Stimulated activated CD8-positive, alpha-beta memory T cell treated with anti-CD3 and anti-CD28 coated beads, Interleukin-12 subunit alpha, Interleukin-12 subunit beta, amount 100 ng/mL, for 24 hours (primary cell): ENCODE data around the gene CUX1.
"Not testable (repeated sequence)": the region's sequence is repeated elsewhere in the genome, so short reads cannot be mapped to it uniquely, and the experiment has no call there.

Source experiments
- DNase-seq: peaks from one replicate; pipeline ENCODE4 v3.0.0-alpha.2; 2020; ENCODE audit errors: extremely low read depth

The CUX1 gene

DNA sequence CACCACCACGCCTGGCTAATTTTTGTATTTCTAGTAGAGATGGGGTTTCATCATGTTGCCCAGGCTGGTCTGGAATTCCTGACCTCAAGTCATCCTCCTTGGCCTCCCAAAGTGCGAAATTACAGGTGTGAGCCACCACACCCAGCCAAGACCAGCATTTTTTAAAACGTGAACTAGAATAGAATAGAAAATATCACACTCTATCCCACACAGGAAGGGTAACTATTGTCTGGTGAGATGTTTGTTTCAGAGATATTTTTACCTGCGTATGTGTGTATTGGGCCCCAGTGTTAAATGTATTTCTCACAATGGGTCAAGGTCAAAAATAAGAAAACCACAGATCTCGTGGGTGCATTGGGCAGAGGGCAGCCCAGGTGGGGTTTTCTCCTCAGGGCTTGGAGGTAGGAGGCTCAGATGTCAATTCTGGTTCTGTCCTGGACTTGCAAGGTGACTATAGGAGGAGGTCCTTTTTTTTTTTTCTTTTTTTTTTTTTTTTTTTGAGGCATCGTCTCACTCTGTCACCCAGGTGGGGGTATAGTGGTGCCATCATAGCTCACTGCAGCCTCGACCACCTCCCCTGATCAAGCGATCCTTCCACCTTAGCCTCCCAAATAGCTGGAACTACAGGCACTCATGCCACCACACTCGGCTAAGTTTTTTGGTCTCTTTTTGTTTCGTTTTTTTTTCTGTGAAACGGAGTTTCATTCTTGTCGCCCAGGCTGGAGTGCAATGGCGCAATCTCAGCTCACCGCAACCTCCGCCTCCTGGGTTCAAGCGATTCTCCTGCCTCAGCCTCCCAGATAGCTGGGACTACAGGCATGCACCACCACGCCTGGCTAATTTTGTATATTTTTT lies 488.2 kb downstream of the CUX1 start:
- DNase-seq, result no peak

DNA sequence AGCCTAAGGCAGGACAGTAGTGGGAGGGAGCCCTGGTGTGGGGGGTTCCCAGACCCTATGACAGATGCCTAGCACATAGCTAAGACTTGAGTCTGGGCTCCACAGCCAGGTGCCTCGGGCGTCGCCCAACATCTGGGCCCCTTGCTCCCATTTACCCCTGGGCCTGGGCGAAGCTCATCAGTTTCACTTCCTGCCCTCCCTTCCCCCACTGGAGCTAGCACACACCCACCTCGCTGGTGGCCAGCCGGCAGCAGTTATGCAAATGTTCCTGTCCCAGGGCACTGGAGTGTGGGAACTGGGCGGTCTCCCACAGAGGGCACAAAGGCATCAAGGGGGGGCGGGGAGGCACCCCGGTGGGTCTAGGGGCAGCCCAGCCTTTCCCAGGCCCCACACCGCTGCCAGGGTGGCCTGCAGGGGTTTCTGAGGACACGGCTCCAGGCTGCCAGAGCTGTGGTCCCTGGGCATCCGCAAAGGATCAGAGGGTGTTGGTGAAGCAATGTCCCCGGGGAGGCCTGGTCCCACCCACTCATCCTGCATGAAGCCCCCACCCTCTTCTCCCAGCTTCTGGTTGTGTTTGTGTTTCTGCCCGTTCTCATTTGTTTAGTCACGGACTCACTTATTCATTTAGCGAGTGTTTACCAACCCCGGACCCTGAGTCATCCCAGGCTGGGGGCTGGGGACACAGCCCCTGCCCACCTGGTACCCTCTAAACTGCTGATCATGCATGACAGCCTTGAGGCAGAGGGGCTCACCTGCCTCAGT lies 489.7 kb downstream of the CUX1 start:
- DNase-seq, result no peak

DNA sequence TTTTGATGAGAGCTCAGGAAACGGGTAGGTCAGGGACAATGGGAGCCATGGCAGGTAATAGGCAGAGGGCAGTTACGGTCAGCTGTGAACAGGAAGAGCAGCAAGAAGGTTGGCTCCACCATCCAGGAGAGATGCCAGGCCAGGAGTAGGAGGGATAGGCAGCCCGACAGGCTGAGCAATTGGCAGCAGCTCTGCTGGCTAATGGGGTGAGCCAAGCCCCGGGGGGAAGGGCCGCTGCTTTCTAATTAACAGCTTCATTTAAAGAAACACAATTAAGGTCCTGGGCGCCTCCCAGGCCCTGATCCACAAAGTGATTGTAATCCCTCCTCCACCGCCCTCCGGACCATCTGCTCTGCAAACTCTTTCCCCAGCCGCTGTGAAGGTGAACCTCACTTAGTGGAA lies 493.0 kb downstream of the CUX1 start:
- DNase-seq, result no peak

DNA sequence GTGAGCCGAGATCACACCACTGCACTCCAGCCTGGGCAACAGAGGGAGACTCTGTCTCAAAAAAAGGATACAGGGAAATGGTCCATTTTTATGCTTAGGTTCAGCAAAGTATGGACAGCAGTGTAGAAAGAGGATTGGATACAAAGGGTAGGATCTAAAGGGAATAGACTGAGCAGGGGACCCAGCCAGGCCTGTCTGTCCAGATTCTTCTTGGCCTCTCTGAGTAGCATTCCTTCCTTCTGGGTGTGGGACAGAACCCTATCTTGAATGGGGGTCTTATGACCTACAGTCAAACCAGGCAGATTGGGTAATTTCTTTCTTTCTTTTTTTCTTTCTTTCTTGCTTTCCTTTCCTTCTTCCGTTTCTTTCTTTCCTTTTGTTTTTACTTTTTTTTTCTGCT lies 494.9 kb downstream of the CUX1 start:
- no peak for DNase-seq

DNA sequence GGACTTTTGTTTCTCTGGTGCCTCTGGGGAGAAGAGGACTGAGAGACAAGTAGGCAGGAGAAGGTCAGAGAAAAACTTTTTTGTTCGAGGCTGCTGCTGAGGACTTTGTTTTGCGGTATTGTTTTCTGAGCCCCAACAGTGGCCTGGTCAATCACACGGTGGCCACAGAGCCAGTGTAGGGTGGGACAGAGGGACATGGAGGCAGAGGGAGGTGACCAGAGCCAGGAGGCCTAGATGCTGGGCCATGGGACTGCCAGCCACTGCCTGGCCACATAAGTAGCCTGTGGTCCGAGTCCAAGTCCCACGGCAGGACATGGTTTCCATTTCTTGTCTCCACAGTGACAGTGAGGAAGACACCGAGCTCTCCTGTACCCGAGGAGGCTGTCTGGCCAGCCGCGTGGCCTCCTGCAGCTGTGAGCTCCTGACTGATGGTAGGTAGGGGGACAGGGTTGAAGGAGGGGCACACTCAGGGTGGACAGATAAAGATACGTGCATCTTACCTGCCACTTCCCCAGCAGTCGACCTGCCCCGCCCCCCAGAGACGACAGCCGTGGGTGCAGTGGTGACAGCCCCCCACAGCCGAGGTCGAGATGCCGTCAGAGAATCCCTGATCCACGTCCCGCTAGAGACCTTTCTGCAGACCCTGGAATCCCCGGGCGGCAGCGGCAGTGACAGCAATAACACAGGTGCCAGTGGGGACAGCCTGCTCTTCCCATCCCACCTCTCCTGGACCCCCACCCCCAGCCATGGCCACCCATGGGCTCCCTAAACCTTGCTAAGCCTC lies 496.8 kb downstream of the CUX1 start:
- DNase-seq, result no peak

DNA sequence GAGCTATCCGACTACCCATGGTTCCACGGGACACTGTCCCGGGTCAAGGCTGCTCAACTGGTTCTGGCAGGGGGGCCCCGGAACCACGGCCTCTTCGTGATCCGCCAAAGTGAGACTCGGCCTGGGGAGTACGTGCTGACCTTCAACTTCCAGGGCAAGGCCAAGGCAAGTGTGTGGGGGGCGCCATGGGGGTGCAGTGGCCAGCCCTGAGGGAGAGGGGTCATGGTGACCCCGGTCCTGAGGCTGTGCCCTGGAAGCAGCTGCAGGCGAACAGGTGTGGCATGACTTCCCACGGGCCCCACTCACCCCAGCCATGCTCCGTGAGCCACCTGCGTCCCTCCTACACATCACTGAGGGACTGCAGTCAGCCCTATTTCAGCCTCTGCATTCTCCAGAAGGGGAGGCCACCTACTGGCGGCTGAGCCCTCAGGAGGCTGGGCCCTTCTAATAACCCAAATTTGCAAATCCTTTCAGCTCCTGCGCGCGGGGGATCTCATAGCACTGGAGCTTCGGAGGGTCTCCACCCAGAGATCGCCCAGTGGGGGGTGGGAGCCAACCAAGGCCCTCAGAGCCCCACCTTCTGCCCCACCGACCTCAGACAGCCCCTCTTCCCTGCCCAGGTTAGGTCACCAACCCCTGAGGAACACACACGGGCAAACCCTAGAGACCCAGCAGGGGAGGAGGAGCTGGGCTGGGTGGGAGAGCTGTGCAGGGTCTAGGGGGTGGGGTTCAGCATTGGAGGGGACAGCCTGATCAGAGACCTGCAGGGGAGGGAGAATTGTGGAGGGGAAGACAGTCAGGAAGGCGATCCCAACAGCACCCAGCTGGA lies 500.0 kb downstream of the CUX1 start:
- no peak for DNase-seq

DNA sequence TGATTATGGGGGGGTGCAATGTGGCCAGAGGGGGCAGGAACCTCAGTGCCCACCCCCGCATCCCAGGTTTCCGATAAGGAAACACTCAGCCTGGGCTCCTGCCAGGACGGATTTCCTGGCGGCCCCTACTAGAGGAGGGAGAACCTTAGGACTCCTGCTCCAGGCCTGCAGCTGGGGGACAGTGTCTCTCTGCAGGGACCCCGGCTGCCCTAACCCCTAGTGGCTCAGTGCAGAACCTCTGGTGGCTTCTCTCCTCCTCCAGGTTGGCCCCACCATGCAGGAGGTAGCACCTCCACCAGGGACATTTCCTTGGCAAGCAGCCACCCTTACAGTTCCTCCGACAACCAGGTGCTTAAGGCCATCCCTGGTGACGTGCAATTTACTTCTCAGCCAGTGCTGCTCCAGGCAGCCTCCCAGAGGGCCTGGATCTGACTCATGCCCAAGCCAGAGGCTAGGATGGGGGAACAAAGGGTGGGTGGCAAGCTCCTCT lies 501.1 kb downstream of the CUX1 start:
- DNase-seq, result no peak

DNA sequence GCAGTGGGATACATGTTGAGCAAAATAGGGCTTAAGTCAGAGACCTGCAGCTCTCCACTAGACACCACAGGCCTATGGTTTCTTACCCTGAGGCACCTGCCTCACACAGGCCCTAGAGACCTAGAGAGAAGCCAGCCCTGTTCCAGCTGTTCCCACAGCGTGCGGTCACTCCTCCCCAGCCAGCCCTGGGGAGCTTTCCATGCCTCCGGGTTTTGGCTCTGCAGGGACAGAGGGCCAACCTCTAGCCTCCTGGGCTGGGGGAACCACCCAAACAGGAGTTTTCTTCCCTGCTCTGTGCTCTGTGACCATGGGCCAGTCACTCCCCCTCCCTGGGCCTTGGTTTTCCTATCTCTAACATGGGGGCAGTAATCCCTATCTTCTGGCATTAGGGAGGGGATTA lies 502.2 kb downstream of the CUX1 start:
- DNase-seq, result no peak

DNA sequence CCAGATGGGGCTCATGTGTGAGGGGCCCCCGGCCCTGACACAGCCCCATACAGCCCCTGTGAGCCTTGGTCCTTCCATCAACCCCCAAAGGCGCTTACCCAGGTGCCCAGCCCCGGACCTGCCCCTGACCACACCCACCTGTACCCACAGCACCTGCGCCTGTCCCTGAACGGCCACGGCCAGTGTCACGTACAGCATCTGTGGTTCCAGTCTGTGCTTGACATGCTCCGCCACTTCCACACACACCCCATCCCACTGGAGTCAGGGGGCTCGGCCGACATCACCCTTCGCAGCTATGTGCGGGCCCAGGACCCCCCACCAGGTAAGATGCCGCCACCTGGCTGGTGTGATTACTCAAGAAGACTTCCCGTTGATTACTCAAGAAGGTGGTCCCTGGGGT lies 502.8 kb downstream of the CUX1 start:
- DNase-seq, result no peak

DNA sequence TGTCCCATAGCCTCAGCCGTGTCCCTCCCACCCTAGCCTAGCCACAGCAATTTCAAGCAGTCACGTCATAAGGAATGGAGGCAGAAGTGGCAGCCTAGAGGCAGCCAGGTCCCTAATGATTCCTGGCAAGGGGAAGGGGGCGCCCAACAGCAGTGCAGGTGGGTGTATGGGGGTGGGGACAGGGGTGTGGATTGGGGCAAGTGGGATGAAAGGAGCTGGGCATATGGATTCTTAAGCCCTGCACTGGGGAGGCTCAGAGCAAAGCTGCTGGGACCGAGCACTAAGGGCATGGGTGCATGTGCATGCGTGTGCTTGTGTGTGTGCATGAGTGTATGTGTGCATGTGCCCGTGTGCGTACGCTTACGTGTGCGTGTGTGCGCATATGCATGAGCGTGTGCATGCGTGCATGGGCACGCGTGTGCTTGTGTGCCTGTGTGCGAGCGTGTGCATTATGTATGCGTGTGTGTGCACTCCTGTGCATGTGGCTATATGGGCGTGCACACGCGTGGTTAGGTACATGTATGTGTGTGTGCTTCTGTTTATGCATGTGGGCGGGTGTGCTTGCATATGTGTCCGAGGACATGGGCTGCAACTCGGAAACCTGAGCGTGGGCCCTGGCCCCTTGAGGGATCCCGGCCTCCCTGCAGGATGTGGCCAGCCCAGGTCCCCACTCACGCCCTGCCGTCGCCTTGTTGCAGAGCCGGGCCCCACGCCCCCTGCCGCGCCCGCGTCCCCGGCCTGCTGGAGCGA lies 503.4 kb downstream of the CUX1 start:
- DNase-seq, result no peak

DNA sequence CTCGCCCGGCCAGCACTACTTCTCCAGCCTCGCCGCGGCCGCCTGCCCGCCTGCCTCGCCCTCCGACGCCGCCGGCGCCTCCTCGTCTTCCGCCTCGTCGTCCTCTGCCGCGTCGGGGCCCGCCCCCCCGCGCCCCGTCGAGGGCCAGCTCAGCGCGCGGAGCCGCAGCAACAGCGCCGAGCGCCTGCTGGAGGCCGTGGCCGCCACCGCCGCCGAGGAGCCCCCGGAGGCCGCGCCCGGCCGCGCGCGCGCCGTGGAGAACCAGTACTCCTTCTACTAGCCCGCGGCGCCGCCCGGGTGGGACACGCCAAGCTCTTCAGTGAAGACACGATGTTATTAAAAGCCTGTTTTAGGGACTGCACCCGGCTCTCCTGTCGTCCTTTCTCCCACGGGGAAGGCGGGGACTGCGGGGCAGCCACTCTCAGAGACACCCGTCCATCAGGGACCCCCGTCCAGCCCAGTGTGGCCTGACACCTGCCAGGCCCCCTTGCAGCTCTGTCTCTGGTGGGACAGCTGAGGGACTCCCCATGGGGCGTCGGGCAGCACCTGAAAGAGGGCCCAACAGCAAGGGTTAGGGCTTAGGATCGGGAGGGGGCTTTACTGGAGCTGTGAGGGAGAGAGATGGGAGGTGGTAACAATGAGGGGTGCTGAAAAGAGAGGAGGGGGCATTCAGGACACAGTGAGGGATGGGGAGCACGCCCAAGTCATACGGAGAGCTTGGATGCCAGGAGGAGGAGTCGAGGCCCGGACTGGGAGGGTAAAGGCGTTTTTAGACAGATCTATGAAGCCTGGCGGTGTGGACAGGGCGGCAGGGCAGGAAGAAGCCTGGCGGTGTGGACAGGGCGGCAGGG lies 504.1 kb downstream of the CUX1 start:
- no peak for DNase-seq

DNA sequence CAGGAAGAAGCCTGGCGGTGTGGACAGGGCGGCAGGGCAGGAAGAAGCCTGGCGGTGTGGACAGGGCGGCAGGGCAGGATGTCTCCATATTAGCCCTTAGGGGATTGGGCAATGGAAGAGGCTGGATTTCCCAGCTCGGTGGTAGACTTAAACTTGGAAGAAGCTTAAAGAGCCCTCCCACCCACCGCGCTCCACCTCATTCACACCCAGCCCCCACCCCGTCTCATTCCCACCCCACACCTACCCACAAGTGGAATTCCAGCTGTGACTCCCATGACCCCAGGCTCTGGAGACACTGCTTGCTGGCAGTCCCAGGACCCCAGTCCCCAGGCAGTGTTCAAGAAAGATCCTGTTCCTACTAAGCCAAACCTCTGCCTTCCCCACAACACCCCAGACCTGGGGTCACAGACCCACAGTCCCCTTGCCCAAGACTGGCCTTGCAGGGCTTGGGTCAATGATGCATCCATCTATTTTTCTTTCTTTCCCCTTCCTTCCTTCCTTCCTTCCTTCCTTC lies 504.8 kb downstream of the CUX1 start:
- no peak for DNase-seq

DNA sequence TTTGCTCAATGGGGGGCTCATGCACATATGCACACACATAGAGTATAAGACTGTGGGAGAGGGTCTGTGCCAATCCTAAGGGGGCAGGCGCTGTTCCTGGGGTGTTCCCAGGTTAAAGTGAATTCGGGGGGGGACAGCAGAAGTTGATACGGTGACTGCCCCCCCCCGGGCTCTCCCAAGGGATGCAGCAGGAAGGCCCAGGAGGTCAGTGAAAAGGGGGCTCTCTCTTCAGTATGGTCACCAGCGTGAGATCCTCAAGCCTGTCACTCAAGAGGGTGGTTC lies 506.4 kb downstream of the CUX1 start:
- DNase-seq, result no peak

DNA sequence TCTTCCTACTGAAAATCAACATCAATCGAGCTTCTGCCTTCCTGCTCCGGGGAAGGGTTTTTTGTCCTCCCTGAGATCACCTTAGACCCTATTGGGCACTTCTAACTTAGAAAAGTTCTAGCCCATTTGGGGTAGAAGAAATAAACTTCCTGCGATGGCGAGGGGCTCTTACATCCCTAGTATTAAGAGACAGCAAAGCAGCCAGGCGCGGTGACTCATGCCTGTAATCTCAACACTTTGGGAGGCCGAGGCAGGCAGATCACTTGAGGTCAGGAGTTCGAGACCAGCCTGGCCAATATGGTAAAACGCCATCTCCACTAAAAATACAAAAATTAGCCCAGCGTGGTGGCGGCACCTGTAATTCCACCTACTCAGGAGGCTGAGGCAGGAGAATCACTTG lies 507.7 kb downstream of the CUX1 start:
- DNase-seq, result not testable (repeated sequence)

DNA sequence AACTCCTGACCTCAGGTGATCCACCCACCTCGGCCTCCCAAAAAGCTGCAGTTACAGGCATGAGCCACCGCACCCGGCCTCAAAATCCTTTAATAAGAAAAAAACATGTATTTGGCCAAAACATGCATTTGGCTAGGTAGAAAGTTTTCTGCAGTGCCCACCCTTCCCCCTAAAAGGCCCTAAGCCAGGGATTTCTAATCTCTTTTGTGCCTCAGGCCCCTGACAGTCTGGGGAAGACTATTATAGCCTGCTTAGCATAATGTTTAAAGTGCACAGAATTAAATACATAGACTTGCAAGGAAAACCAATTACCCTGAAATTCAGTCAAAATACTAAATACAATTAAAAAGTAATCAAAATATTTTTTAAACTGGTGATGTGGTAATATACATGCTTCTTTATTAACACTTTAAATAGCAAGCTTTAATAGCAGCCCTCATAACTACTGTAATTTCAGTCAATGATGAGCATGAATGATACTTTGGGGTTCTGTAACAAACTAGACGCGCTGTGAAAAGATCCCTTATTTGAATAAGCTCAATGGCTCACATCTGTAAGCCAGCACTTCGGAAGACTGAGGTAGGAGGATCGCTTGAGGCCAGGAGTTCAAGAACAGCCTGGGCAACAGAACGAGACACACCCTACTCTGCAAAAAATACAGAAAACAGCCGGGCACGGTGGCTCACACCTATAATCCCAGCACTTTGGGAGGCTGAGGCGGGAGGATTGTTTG lies 508.9 kb downstream of the CUX1 start:
- no peak for DNase-seq

DNA sequence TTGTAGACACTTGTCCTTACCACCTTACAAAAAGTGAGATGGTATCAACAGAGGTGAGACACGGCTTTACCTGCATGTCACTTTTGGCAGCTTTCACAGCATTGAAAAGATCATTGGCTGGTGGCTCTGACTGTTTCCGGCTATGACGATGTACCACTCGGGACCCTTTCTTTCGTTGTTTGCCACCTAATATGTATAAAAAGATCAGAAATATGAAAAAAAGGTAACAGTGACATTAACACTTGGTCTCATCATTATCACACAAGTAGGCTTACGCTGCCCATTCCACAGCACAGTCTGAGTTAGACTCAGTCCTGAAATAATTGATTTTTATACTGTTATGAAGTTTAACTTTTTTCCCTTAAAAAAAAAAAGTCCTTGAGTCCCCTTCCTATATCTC lies 509.8 kb downstream of the CUX1 start:
- not testable (repeated sequence) for DNase-seq

DNA sequence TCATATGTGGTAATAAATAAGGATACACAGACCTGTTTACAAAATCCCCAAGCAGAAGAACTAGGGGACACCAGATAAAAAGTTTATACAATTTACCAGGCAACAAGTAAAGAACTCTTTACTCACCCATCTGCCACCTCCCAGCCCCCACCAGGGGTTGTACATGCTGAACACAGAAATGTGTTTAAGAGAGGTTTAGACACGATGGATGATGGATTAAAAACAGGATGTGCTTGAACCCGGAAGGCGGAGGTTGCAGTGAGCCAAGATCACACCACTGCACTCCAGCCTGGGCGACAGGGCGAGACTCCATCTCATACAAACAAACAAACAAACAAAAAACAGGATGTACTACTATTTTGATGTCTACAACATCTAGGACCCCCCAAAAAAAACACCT lies 511.4 kb downstream of the CUX1 start:
- DNase-seq, result not testable (repeated sequence)

DNA sequence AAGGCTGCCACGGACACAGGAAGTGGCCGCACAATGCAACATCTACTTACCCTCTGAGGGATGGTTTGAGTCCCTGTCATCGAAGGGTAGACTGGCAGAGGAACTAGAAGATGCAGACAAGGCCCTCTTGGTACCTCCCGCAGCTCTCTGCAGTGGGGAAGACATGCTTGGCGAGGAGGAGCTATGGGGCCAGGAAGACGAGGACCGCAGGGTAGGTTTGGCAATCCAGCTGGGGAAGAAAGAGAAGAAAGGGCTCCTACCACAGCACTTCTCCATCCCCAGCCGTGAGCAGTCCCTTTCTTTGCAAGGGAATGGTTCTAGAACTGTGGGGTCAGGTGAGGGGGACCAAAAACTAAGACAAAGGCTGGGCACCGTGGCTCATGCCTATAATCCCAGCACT lies 511.9 kb downstream of the CUX1 start:
- DNase-seq, result not testable (repeated sequence)
